Heart left ventricle (tissue), 13 donors: ENCODE data around the gene DNM3.

Experiments used
- POLR2A ChIP-seq, 2 donors: fragments of 450-650 bp; IDR thresholded peaks; one replicate each; pipeline ENCODE4 v1.6.1; 2017; ENCODE audit warnings: antibody characterized with exemption in 2 of 2, mild to moderate bottlenecking in 2 of 2, moderate library complexity in 2 of 2
- TF ChIP-seq, protein P1 (sequence below), 12 donors: fragments of 200-600 bp; sonication (generic) in 4 of 12; IDR thresholded peaks; one replicate each; pipeline versions ENCODE4 v1.5.0 to v1.8.0; 2018 to 2022; ENCODE audit warnings: antibody characterized with exemption in 12 of 12, mild to moderate bottlenecking in 5 of 12
- donor health status: ischemic (EF 13 %, LVEDD 7.1; RV severe dilation, severe dysfunction).
- donor health status: DM: no; HTN: yes; CAD: no.
- donor health status: DM: no; HTN: no; CAD: no.
- donor health status: ischemic (EF 25% LVEDD 6.9; RV normal size, moderate dysfunction).
- donor health status: ischemic (EF 25% LVEDD 5.7; RV mildly dilated, moderate dysfunction).
- donor health status: ischemic (EF 35%, LVEDD 5.7; RV mildly dilated, moderate dysfunction).
- donor health status: nonischemic (EF 11% LVEDD 7.7; RV severe dilation, severe dysfunction).
- donor health status: DM: yes; HTN: yes; CAD: no.
- donor health status: PGD.
- donor health status: ischemic (EF 29% LVEDD 5.4; RV normal size, mild dysfunction).
- donor health status: nonischemic (EF 23%, LVEDD 6.1; RV moderate dilation, normal function).

DNA sequence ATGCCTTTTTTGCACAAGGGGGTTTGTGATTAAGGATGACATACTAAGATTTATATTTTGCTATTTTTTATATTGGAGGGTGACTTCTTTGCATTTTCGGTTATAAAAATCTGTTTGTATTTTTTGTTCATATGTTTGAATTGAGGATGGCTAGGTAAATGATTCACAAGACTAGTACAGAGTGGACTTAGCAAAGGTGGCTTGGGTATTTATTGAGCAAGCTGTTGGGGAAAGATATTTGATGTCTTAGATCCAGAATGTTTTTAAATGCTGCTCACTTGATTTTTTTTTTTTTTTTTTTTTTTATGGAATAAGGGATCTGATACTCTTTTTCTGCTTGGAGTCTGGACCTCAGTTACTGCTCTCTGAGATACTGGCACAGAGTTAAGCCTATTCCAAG is 100.6 kb downstream of the DNM3 start:
- TF ChIP-seq, protein P1, sequence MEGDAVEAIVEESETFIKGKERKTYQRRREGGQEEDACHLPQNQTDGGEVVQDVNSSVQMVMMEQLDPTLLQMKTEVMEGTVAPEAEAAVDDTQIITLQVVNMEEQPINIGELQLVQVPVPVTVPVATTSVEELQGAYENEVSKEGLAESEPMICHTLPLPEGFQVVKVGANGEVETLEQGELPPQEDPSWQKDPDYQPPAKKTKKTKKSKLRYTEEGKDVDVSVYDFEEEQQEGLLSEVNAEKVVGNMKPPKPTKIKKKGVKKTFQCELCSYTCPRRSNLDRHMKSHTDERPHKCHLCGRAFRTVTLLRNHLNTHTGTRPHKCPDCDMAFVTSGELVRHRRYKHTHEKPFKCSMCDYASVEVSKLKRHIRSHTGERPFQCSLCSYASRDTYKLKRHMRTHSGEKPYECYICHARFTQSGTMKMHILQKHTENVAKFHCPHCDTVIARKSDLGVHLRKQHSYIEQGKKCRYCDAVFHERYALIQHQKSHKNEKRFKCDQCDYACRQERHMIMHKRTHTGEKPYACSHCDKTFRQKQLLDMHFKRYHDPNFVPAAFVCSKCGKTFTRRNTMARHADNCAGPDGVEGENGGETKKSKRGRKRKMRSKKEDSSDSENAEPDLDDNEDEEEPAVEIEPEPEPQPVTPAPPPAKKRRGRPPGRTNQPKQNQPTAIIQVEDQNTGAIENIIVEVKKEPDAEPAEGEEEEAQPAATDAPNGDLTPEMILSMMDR (IDR thresholded peaks at IDR 0.05) = no peak
- no peak for TF ChIP-seq POLR2A (IDR thresholded peaks at IDR 0.05)
